Adipose tissue (tissue), 3 donors: ENCODE data around the gene CHMP4B. TPM values are rescaled to one million over a fixed set of nuclear protein-coding genes. Genes with fewer than 3 reads are reported as not detected.

Experiments
- H3K27ac ChIP-seq: one replicate; pipeline ENCODE4 v1.5.1; 2013; ENCODE audit warnings: low read depth, low read length
- WGBS, 3 donors: extraction: QIAGEN DNeasy Blood & Tissue Kit; methylation state at CpG; one replicate each; pipeline ENCODE4 v1.1.7; 2013; 5-methylcytosine and 5-hydroxymethylcytosine counted together
- polyA plus RNA-seq, 3 donors: library from polyadenylated mRNA; stranded (reverse); fragments of 200-250 nt; gene quantifications; one replicate each; pipeline ENCODE4 v1.2.3, GENCODE V29; 2013
- donor health status: healthy with polysubstance abuse.
- donor health status: Bipolar disorder and iron deficiency.
- donor health status: healthy.

CHMP4B gene
- polyA plus RNA-seq, 3 donors, result 50.9 to 131 (median 97.2) TPM

- 96 to 97% (median 97%) methylated on average over 19 of the region's 19 CpGs for WGBS, 3 donors
- H3K27ac ChIP-seq, result no peak overlapping the region
Measured at GRCh38 chr20:33848391-33848790, 37.2 kb downstream of the CHMP4B start.

DNA sequence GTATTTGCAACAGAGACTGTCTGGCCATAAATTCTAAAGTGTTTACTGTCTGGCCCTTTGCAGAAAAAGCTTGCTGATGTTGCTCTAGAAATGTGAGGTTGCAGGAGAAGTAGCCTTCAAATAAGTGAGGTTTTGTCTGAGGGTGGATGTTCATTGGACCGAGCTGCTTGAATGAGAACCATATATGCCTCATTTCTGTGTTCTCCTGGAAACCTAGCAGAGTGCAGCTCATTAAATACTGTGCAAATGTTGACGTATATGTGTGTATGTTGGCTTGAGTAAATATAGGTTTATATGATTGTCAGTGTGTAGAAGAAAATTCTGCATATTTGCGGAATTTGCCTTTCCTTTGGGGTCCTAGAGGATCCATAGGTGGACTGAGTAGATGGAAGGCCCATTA is 39.0 kb downstream of the CHMP4B start:
- WGBS, 3 donors, result 82 to 98% (median 89%) methylated on average over 3 of the region's 3 CpGs
- no peak overlapping the region for H3K27ac ChIP-seq

DNA sequence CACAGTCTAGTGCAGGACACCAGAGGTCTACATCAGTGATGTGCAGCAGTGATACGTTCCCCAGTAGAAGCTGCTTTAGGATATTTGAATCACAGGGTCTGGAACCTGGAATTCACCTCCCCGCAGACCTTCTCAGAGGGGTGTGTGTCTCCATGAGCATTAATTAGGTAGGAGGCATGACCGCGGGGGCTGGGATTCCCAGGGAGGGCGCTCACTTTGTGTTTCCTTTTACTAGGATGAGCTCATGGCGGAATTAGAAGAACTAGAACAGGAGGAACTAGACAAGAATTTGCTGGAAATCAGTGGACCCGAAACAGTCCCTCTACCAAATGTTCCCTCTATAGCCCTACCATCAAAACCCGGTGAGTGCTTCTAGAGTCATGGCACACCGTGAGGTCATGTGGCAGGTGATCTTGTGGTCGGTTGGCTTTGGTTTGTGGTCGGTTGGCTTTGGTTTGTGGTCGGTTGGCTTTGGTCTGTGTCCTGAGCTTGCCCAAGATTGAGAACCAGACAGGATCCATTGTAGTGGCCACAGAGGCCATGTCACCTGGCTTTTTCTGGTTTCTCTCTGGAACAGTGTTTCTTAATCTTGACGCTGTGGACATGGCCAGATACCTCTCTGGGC is 40.8 kb downstream of the CHMP4B start:
- H3K27ac ChIP-seq, result no peak overlapping the region
- 83 to 95% (median 86%) methylated on average over 13 of the region's 13 CpGs for WGBS, 3 donors

GRCh38 chr20:33852626-33853506 is 41.7 kb downstream of the CHMP4B start:
- H3K27ac ChIP-seq, result no peak overlapping the region
- WGBS, 3 donors, result 93 to 94% (median 94%) methylated on average over 11 of the region's 11 CpGs

DNA sequence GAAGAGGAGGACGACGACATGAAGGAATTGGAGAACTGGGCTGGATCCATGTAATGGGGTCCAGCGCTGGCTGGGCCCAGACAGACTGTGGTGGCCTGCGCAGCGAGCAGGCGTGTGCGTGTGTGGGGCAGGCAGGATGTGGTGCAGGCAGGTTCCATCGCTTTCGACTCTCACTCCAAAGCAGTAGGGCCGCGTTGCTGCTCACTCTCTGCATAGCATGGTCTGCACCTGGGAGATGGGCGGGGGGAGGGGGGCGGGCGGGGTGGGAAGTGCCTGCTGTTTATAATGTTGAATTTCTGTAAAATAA is 42.3 kb downstream of the CHMP4B start:
- H3K27ac ChIP-seq, result no peak overlapping the region
- 92 to 97% (median 93%) methylated on average over 14 of the region's 14 CpGs for WGBS, 3 donors

DNA sequence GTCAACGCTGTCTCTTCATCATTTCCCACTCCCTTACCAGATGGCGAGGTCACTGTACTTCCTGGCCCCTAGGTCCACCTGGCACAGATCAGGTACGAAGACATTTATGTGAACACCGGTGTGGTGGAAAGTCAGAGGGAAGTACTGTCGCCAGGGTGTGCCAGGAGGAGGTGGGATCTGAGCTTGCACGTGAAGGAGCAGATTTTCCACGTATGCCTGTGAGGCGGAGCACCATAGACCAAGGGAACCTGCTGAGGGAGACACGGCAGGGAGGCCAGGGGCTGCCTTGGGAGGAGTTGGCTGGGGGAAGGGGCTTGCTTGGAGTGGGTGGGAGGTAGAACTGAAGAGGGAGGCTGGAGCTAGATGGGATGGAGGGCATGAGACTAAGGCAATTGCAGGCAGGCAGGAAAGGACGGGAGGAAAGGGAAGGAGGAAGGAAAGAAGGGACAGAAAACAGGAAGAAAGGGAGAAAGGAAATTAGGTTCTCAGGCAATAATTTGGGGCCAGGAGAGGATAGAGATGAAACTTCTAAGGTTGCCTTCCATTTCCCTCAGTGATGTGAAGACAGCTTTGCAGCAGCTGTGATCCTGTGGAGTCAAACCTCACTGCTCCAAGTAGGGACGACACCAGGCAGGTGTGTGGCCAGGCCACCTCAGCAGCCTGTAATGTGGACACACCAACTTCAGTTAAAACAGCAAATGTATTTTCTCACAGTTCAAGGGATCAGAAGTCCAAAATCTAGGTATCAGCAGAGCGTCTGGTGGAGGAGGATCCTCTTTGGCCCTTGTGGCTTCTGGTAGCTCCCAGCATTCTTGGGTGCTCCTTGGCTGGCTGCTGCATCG is 46.8 kb downstream of the CHMP4B start:
- 65 to 83% (median 67%) methylated on average over 13 of the region's 13 CpGs for WGBS, 3 donors
- no peak overlapping the region for H3K27ac ChIP-seq

GRCh38 chr20:33858666-33859065 is 47.5 kb downstream of the CHMP4B start:
- WGBS, 3 donors, result 65 to 93% (median 76%) methylated on average over 4 of the region's 4 CpGs
- no peak overlapping the region for H3K27ac ChIP-seq

DNA sequence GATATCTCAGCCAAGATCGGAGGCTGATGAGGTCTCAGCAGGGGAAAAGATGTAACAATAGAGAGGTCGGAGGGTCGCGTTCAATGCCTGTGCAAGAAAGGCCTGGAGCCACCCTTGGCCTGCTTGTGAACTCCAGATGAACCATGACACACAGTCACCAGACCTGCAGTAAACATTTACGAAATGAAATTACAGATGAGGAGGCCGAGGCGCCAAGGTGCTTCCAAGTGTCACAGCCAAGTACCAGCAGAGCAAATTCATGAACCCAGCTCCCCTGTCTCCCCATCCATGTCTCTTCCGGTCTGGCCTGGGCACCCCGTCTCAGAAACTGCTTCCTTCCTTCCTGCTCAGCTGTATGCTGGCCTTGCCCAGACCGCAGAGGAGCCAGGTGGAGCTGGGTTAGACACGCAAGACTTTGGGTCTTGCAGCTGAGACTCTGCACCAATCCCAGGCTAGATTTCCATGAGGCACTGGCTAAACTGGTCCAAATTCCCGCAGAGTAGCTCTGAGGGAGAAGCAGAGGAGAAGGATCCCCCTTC is 48.1 kb downstream of the CHMP4B start:
- 42 to 72% (median 46%) methylated on average over 12 of the region's 12 CpGs for WGBS, 3 donors
- H3K27ac ChIP-seq, result no peak overlapping the region

DNA sequence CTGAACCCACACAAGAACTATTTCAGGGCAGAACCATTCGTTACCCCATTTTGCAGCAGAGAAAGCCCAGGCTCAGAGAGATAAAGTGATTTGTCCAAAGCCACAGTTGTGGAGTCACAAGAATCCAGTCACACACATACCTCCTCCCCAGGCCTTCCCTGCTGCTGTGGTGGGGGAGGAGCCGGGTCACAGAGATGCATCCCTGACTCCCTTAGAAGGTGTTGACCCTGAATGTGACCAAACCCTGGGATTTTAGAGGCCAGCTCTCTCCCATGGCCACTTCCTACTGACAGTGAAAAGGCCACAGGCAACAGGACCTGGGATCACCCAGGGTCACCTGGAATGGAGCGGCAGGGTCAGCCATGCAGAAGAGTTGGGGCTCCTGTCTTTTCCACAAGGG is 48.6 kb downstream of the CHMP4B start:
- 69 to 80% (median 79%) methylated on average over 3 of the region's 3 CpGs for WGBS, 3 donors
- no peak overlapping the region for H3K27ac ChIP-seq

- H3K27ac ChIP-seq, result no peak overlapping the region
- 91 to 94% (median 93%) methylated on average over 9 of the region's 9 CpGs for WGBS, 3 donors
Measured at GRCh38 chr20:33861458-33861857, 50.3 kb downstream of the CHMP4B start.

DNA sequence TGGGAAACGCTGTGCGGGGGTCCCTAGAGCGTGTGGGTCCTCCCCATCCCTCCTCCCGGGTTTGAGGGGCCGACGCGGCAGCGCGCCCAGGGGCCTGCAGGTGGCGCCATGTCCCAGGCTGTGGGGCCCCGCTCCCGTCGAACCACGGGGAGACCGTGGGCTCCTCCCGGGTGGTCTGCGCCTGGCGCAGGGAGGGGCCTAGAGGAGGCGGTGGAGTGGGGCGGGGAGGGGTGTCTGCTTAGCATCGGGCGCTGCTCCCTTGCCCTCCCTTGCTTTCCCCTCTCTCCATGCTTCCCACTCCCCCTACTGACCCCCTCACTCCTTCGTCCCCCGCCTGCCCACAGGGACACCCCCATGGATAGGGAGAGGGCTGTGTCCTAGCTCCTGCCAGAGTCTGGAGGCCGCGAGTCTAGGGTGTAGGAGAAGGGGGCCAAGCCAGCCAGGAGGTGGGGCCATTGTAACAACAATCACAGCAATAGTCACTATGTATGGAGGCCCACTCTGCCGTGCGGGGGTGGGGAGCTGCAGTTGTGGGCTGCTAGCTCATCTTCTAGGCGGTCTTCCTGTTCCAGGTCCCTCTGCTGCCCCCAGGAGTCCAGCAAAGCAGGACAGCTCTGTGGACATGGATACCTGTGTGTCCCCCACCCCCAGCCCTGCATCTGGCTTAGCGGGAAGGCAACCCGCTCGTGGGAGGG is 51.7 kb downstream of the CHMP4B start:
- WGBS, 3 donors, result 19 to 23% (median 21%) methylated on average over 29 to 32 of the region's 32 CpGs
- H3K27ac ChIP-seq, result no peak overlapping the region

GRCh38 chr20:33863440-33864323 is 52.5 kb downstream of the CHMP4B start:
- no peak overlapping the region for H3K27ac ChIP-seq
- WGBS, 3 donors, result 86 to 90% (median 90%) methylated on average over 7 of the region's 7 CpGs

DNA sequence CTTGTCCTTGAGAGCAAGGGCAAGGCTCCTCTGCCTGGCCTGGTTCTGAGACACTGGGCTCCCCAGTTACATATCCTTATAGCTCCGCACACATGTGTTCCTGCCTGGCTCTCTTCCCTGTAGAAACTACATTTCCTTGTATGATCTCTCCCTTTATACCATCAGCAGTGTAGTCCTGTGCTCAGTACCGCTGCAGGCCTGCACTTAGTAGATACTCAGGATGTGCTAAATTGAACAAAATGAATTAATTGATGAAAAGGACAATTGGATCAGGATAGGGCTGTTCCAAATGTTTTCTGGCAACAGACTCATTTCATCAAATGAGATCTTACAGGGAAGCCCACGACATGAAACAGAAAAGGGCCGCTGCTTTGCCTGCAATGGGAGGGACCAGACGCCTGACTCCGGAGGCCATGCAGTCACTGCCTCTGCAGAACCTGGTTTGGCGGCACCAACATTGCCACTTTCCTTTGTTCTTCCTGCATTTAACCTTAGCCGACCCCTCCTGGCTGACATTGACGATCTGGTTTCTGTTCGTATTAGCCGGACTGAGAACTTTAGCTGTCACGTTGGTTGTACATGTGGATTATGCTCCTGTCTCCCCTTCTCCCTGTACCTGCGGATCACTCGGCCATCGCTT is 53.3 kb downstream of the CHMP4B start:
- H3K27ac ChIP-seq, result no peak overlapping the region
- 90 to 92% (median 91%) methylated on average over 15 of the region's 15 CpGs for WGBS, 3 donors

DNA sequence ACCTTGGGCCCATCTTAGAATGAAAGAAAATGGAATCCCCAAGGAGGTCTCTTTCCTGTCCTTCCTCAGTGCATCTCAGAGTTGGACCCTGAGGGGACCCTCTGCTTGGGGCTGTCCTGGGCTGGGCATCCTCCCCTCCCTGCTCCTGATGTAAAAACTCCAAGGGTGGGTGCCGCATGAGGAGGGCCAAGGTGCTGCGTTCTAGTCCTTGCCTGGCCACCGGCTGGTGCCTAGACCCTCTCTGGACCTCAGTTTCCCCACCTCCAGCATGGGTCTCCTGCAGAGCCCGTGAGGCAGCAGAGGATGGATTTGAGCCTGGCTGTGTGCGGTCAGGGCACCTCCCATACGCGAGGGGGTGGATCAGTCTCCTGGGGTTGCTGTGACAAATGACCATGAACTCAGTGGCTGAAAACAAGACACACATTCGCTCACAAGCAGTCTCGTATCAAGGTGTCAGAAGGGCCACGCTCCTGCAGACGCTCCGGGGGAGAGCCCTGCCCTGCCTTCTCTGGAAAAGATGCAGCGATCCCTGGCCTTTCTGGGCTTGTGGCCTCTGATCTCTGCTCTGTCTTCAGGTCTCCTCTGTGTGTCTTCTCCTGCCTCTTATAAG is 54.7 kb downstream of the CHMP4B start:
- WGBS, 3 donors, result 87 to 91% (median 89%) methylated on average over 10 to 13 of the region's 13 CpGs
- H3K27ac ChIP-seq, result no peak overlapping the region

DNA sequence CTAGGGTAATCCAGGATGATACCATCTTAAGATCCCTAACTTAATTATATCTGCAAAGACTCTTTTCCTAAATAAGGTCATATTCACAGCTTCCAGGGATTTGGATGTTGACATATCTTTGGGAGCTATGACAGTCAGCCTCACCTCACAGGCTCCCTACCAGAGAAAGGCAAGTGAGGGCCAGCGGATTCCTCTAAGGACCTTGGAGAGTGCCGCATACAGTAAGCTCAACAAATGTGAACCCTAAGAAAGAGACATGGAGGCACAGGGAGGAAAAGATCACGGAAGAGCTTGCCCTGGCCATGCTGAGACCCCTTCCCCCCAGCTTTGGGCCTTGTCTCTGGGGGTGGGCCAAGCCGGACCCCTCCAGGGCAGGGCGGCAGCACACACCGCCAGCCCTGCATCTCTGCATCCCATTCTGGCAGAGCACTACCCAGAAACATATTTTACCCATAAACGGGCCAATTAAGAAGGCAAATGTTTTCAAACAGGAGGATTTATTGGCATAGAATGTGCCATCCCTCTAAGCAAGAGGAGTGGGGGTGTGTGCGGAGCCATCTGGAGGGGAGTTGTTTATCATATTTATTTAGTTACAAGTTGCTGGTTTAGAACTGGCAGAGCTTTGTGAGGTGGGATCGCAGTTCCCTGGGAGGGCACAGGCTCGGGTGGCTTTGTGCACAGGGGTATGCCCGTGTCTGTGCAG is 55.4 kb downstream of the CHMP4B start:
- WGBS, 3 donors, result 92 to 94% (median 92%) methylated on average over 11 of the region's 11 CpGs
- H3K27ac ChIP-seq, result no peak overlapping the region

DNA sequence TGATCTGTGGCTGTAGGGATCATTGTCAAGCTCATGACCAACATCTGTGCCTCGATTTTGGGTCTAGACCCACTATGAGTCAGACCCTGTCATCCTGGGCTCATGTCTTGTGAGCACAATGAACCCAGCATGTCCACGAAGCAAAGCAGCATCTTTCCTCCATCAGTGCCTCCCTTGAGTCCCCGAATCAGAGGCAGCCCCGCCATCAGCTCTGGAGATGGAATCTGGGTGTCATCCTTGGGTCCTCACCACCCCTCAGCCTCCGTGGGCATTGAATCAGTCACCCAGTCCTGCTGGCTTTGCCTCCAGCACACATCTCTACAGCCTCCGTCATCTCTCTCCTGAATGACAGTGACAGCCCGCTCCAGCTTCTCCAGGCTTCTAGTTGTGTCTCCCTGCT is 56.9 kb downstream of the CHMP4B start:
- no peak overlapping the region for H3K27ac ChIP-seq
- WGBS, 3 donors, result 82 to 86% (median 86%) methylated on average over 7 of the region's 7 CpGs
